NCI-H2081 treated with DMSO at 0.1 percent for 48 hours (cell line): Measurements from ENCODE around the gene CAPN10.

Experiments used
- DNase-seq: peaks from one replicate; lab custom pipeline; 2025; lab: John Stamatoyannopoulos, UW

CAPN10 gene

GRCh38 chr2:240563951-240564560 is 22.5 kb upstream of the CAPN10 start:
- DNase-seq = no peak

GRCh38 chr2:240564561-240565332 is 21.8 kb upstream of the CAPN10 start:
- no peak for DNase-seq

- DNase-seq = no peak
Measured at GRCh38 chr2:240565333-240566202, 21.0 kb upstream of the CAPN10 start.

GRCh38 chr2:240566203-240567136 is 20.1 kb upstream of the CAPN10 start:
- DNase-seq = no peak

- DNase-seq = no peak
Measured at GRCh38 chr2:240567137-240567871, 19.2 kb upstream of the CAPN10 start.

- no peak for DNase-seq
Measured at GRCh38 chr2:240567872-240568677, 18.5 kb upstream of the CAPN10 start, which contains the start of gene RNPEPL1. TSS of gene RNPEPL1 (plus strand) at chr2:240568484. CDS start at chr2:240568587, 103 bp downstream.

GRCh38 chr2:240568678-240569522 is 17.6 kb upstream of the CAPN10 start:
- no peak for DNase-seq

- DNase-seq = no peak
Measured at GRCh38 chr2:240569523-240569997, 17.0 kb upstream of the CAPN10 start.

GRCh38 chr2:240569998-240570530 is 16.5 kb upstream of the CAPN10 start:
- DNase-seq = no peak

- DNase-seq = no peak
Measured at GRCh38 chr2:240570531-240571313, 15.8 kb upstream of the CAPN10 start.

GRCh38 chr2:240571314-240571973 is 15.1 kb upstream of the CAPN10 start:
- DNase-seq = no peak

GRCh38 chr2:240572141-240573031 is 14.1 kb upstream of the CAPN10 start:
- no peak for DNase-seq

GRCh38 chr2:240573071-240573515 is 13.4 kb upstream of the CAPN10 start:
- no peak for DNase-seq

GRCh38 chr2:240573516-240574385 is 12.8 kb upstream of the CAPN10 start:
- DNase-seq = no peak
